Eye (tissue), 1 donor: ENCODE data around the gene ANKRD44.

Experiments used
- DNase-seq: peaks from one replicate; pipeline ENCODE4 v3.0.0-alpha.2; 2015

ANKRD44 gene

DNA sequence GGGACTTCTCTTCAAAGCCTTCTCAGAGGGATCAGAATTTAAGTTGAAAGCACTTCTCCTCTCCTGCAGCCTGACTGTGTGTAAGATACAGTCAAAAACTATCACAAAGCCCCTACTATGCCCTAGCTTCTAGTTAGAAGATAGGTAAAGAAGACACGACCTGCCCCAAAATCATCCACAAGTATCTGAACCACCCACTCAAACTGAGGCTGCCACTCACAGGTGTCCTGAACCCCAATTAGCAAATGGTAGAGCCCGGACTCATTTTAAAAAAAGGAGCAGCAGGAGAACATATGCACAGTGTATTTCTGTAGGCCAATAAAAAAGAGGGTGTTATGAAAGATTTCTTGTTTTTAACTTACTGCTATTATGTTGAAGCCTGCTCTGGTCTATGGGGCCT lies 74.4 kb downstream of the ANKRD44 start:
- no peak for DNase-seq

DNA sequence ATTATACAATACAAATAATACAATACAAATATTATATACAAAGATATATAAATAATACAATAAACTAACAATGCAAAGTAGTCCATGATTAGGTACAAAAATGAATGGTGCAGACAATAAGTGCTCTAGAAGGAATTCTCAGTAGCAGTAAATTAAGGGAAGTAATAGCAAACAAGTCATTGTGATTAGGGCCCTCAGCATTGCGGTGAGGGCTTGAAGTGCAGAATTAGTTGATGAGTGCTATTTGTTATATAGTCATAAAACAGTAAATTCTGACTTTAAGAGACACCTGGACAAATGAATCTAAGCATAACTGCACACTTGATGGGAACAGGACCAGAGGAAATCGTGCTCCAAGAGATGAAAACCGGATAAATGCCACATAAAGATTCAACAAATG lies 74.9 kb downstream of the ANKRD44 start:
- DNase-seq, result no peak

DNA sequence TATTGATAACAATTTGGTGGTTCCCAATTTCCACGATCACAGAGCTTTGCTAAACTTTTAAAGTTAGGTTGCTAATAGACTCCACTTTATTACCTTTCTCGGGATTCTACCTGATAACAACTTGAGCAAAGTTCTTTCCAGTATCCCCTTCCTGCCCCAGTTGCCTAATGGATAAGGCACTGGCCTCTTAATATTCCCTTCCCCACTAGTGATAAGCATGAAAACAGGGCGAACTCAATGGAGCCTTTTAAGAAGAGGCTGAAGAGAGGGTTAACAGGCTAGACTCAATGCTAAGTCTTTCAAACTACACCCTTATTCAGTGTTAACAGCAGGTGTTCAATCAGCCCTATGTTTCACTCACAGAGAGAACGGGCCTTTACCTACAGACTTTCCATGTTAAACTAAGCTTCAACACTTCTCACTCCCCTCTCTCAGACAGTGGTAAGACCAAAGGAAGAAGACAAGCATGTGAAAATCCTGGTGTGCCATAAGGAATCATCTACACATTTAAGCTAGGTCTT lies 75.8 kb downstream of the ANKRD44 start:
- no peak for DNase-seq

GRCh38 chr2:197233473-197233872 lies 77.1 kb downstream of the ANKRD44 start:
- DNase-seq, result no peak

DNA sequence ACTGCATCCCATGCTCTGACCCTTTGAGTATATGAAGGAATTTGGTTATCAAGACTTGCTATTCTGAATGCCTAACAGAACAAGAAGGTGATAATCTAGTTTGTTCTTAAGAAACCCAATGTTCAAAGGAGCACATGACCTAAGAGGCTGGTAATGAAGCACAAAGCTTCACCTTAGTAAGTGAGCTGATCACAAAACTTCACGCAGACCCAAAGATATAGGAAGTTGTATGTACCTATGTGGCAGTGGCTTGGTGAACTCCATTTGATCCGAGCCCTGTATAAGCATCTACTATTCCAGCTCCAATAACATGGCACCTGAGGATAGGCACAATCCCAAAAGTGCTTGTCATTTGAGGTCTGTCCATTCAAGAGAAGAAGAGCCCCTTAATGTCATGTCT lies 78.6 kb downstream of the ANKRD44 start:
- no peak for DNase-seq

DNA sequence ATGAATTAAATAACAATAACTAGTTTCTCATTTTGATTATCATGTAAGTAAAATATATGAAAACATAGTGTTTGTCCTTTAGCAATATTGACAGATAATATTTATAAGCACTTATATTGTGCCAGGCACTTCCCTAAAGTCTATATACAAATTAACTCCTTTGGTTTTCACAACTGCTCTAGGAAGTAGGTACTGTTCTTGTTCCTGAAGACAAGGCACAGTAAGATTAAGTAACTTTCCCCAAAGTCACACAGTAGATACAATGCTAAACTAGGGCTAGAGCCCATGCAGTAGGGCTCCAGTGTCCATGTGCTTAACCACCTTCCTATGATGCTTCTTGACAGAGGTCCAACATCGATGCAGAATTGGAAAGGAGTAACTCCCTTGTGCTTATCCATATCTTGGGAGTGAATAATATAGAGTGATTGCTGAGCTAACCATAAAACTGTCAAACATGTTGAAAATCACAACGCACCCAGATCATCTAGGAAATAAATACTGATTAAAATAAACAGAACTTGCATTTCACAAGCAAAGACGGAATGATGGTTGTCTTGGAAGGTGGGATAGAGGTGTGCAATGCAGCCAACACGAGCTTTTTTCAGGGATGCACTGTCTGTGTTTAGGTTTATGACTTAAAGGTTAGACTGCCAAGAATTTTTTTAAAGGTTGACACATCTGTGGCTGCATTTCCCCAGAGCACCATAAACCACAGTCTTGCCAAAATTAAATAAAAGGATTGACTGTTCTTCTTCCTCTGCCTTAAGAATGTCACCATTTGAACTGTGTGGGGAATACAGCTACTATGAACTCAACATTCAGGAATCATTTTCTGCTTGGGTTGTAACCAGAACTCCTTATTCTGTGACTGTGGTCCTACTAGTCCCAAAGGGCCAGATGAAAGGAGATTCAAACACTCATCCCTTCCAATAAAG lies 80.8 kb downstream of the ANKRD44 start:
- no peak for DNase-seq

DNA sequence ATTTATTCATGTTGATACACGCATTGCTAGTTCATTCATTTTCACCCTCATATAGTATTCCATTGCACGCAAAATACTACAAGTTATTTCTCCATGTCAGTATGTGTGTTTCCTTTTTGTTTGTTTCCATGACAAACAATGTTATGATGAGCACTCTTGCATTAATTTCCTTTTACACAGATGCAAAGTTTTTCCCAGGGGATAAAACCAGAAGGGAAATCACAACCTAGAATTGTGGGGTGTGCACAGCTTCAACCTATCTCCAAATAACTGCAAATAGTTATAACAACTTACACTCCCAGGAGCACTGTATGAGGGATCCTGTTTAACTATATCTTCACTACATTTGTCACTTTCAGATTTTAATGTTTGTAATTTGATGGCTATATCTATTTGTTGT lies 87.1 kb downstream of the ANKRD44 start:
- no peak for DNase-seq

GRCh38 chr2:197219636-197220035 lies 90.9 kb downstream of the ANKRD44 start:
- DNase-seq, result no peak

DNA sequence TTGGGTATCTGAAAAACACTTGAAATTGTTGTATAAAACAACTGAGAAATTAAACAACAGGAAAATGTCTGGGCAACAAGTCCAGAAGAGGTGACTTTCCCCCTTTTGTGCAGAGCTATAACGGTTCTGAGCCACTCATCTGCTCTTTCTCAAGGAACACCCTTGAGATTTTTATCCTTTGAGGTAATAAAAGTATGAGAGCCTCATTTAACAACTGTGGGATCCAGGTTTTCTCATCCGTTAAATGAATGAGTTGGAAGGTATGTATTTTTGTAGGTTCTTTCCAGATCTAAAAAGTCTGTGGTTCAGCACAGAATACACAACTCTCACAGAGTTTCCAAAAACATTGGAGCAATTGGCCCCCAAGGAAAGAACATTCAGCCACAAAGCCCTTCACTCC lies 93.0 kb downstream of the ANKRD44 start:
- no peak for DNase-seq

DNA sequence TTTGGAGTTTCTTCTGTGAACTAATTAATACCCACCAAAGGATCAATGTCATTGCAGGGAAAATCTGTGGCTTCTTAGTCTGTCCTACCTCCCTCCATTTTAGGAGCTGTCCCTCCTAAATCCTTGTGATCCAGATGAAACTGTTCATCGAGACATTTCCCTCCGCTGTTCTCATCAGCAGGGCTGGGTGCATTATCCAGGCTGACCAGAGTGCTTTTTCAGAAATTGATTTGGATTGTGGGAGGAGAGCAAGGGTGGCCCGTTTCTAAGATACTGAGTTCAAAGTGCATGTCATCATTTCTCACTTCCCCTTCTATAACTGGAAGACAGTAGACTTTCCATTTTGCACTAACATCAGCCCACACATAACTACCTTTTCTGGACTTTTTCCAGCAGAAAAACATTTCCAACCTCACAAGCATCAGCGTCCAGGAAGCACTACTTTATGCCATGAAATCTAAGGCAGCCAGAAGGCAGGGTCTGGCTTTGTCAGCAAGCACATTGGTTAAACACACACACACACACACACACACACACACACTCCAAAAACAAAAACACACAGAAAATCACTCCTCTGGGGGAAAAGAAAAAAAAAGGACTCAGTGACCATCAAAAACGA lies 94.1 kb downstream of the ANKRD44 start:
- no peak for DNase-seq

DNA sequence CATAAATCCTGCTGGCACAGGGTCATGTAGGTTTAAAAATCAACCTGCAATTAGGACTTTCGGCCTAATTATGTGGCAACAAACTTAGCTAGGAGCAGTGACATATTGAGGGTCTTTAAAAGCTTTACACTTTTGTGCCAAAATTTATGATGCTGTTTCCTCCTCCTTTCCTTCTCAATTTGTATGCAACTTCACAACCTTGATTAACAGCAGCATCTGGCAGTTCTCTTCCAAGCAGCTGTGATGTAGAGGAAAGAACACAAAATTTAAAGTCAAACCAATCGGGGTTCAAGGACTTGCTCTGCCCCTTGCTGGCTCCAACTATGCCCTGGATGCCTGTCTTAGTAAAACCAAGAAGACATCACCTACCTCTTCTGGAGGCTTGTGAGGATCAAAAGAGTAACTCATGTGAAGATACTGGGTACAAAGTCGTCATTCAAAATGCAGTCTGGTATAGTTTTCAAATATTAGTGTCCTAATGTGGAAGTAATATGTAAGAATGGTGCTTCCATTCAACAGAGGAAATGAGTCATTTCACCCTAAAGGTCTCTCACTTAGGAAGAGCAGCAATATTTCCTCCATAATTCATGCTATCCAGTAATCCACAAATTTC lies 94.7 kb downstream of the ANKRD44 start:
- no peak for DNase-seq

DNA sequence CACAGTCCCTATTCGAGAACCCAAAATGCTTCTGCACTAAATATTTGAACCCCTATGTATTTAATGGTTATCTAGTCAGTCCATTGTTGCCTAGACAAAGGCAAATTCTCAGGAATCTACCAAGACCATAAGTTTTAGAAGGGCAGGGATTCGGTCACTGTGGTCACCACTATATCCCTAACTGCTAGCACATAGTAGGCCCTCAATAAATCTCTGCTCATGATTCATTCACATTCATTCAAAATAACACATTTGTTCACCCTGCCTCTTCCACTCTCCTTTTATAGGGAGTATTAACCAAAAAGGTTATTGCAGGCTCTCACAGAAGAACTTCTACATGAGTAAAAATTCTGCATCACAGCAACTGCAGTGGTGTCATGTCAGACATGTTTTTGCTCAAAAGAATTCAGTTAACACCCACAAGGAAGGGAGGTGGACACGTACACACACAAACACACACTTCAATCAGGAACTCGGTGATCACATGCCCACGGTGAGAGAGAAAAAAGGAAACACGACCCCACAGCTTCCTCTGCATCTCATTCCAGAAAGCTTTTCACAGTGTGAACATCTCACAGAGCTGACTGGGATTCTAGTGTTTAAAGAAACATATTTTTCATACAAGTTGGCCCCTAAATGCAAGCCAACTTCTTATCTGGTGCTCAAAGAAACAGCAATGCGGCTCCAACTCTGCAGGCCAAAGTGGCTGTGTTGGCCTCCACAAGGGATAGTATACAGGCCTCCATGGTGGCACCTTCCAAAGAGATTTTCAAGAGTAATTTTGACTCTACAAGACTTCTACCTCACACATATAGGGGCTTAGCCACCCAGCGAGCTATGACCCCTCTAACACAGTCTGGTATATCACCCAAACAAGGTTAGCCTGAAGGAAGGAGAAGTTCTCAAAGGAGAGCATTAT lies 98.0 kb downstream of the ANKRD44 start:
- DNase-seq, result no peak

DNA sequence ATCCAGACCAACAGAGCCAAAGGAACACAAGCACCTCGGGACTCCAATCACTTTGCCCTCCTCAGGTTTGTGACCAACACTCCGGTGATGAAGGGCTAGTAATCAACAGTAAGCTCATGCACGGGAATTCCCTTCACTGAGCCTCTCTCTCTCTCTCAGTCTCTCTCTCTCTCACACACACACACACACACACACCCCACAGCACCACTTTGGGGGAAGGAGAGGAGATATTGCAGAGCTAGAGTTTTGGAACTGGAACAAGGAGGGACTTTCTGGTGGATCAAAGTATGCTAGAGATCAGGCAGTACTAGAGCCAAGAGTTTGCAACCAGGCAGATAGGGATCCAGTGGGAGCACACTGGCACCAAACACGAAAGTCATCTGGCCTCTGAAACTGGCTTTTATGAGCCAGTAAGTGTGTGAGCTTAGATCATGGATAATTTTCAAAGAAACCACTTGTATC lies 98.7 kb downstream of the ANKRD44 start:
- DNase-seq, result no peak

- no peak for DNase-seq
Measured at GRCh38 chr2:197210430-197210829, 100.2 kb downstream of the ANKRD44 start.

GRCh38 chr2:197209742-197210408 lies 100.7 kb downstream of the ANKRD44 start:
- no peak for DNase-seq

- DNase-seq, result no peak
Measured at GRCh38 chr2:197209246-197209645, 101.3 kb downstream of the ANKRD44 start.

DNA sequence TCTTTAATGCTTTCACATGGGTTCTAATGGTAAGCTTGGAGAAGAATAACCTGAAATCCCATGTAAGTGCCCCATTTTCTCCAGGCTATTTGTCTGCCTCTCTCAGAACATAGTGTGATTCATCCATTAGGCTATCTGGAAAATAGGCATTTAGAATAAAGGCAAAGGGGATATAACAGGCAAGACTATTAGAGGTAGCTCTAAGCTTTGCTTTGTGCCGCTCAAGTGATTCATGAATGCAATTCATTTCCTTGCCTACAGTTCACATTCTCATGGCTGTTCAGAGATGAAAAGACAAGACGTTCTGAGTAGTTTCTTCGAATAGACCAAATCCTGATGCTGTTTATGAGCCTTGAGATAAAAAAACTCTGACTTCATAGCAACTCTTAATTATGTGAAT lies 101.7 kb downstream of the ANKRD44 start:
- DNase-seq, result no peak

GRCh38 chr2:197208024-197208423 lies 102.6 kb downstream of the ANKRD44 start:
- no peak for DNase-seq

DNA sequence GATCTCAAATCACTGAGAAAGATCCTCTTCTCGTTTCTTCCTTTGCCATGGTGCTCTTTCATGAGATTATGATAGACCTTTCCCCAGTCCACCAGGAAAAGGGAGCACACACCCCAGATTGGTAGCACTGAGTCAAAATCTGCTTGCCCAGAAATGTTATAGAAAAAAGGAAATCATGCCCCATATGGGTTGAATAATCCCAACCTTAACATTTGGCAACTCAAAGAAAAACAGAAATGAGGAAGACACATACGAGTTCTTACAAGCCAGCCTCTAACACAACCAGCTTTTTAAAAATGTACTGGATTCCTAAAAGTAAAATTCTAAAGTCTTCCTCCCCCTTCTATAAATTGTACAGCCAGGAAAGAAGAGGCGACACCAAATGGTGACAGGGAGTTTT lies 103.0 kb downstream of the ANKRD44 start:
- DNase-seq, result no peak

DNA sequence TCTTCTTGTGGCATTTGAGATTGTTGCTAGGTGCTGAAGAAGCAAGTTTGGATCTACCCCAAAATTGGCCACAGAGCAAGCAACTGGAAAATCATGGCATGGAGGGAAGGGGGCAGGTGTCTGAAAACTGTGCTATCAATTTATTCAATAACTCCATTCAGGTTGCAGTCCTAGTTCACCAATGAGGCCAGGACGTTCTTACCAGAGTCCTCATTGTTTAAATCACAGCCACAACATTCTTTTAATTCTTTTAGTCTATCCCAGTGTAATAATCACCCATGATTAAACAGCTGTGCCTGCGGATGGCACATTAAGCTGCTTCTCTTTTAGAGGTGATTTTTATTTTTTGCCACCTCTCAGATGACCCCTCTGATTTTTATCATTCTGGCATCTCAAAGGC lies 103.5 kb downstream of the ANKRD44 start:
- DNase-seq, result no peak

- DNase-seq, result no peak
Measured at GRCh38 chr2:197205585-197206215, 104.9 kb downstream of the ANKRD44 start.
